HepG2 (cell line): ENCODE results near the gene RRAGA. TPM values are rescaled to one million over a fixed set of nuclear protein-coding genes. Genes with fewer than 3 reads are reported as not detected.

ENCODE experiments used
- CCAR2 ChIP-seq: fragments of 200-400 bp; formaldehyde crosslinking; optimal IDR thresholded peaks from 2 replicates; pipeline ENCODE3; 2018; ENCODE audit warnings: low read depth, mild to moderate bottlenecking, low read length, moderate library complexity
- CEBPB ChIP-seq: IDR thresholded peaks from 2 replicates; pipeline ENCODE4 v1.6.1; 2011; ENCODE audit warnings: low read depth, low read length, improper control_type of control experiment, borderline replicate concordance
- FOXJ3 ChIP-seq: sonication (generic); formaldehyde crosslinking; IDR thresholded peaks from 2 replicates; pipeline ENCODE4 v1.4.0; 2020; ENCODE audit warnings: missing genetic modification reagents, mild to moderate bottlenecking, borderline replicate concordance
- FOXP1 ChIP-seq, 2 experiments: fragments of 450-650 bp in 1 of 2; IDR thresholded peaks; 2 replicates each; pipeline ENCODE4 v1.6.1; 2017 to 2018; ENCODE audit warnings: antibody characterized with exemption in 1 of 2
- IRX3 ChIP-seq: sonication (generic); formaldehyde crosslinking; IDR thresholded peaks from 2 replicates; pipeline ENCODE4 v1.8.1; 2023; ENCODE audit warnings: mild to moderate bottlenecking, low read depth, missing genetic modification reagents, borderline replicate concordance
- PLRG1 ChIP-seq: fragments of 450-650 bp; conservative IDR thresholded peaks from 2 replicates; pipeline ENCODE4 v1.6.1; 2016
- TEAD2 ChIP-seq: sonication (generic); formaldehyde crosslinking; IDR thresholded peaks from 2 replicates; pipeline ENCODE4 v1.9.0; 2021; ENCODE audit warnings: missing genetic modification reagents
- TMF1 ChIP-seq: sonication (generic); formaldehyde crosslinking; IDR thresholded peaks from 2 replicates; pipeline ENCODE4 v1.8.1; 2022; ENCODE audit warnings: low read depth, missing genetic modification reagents
- U2AF1 ChIP-seq: fragments of 200-400 bp; formaldehyde crosslinking; optimal IDR thresholded peaks from 2 replicates; pipeline ENCODE3; 2017; ENCODE audit warnings: mild to moderate bottlenecking, low read depth, low read length
- ZNF326 ChIP-seq: sonication (generic); formaldehyde crosslinking; IDR thresholded peaks from 2 replicates; pipeline ENCODE4 v1.4.0; 2020; ENCODE audit warnings: missing genetic modification reagents, borderline replicate concordance
- ZNF605 ChIP-seq: sonication (generic); formaldehyde crosslinking; IDR thresholded peaks from 2 replicates; pipeline ENCODE4 v1.8.0; 2022; ENCODE audit warnings: mild to moderate bottlenecking, missing genetic modification reagents
- ZNF660 ChIP-seq: sonication (generic); formaldehyde crosslinking; IDR thresholded peaks from 2 replicates; pipeline ENCODE4 v1.5.1; 2020; ENCODE audit warnings: mild to moderate bottlenecking, low read depth, missing genetic modification reagents, borderline replicate concordance
- ZNF768 ChIP-seq: sonication (generic); formaldehyde crosslinking; IDR thresholded peaks from 2 replicates; pipeline ENCODE4 v1.4.0; 2020; ENCODE audit warnings: missing genetic modification reagents
- polyA plus RNA-seq, 8 experiments: library from polyadenylated mRNA; depleted of rRNA in 3 of 8; stranded (reverse) in 7 of 8; unstranded in 1 of 8; fragments of >200 nt; fragmentation: Illumina TruSeq in 4 of 8; extraction: Trizol in 4 of 8; gene quantifications; 2 replicates each; pipeline versions ENCODE4 v1.2.1 to v1.2.3, GENCODE V29; 2011 to 2016; ENCODE audit warnings: low read depth in 4 of 8, missing spikeins in 1 of 8, mixed read lengths in 1 of 8; ENCODE audit not compliant: insufficient read depth in 1 of 8
- total RNA-seq, 5 experiments: library from RNA; depleted of rRNA; stranded (reverse); fragments of >200 nt; fragmentation: Illumina TruSeq; extraction: Trizol; gene quantifications; 2 replicates each; pipeline ENCODE4 v1.2.3, GENCODE V29; 2016; ENCODE audit warnings: low read depth in 1 of 5
- TF ChIP-seq, protein P1 (sequence below): sonication (generic); formaldehyde crosslinking; IDR thresholded peaks from one replicate; pipeline ENCODE4 v1.5.1; 2020; ENCODE audit warnings: mild to moderate bottlenecking, missing genetic modification reagents; ENCODE audit errors: not compliant biosample characterization
- TF ChIP-seq, protein P2 (sequence below): sonication (generic); formaldehyde crosslinking; IDR thresholded peaks from 2 replicates; pipeline ENCODE4 v1.5.1; 2020; ENCODE audit warnings: mild to moderate bottlenecking, missing genetic modification reagents, borderline replicate concordance

Gene RRAGA
- total and polyA plus RNA-seq, 2 of the 13 experiments (the other 11 are each of a cell fraction or from before 2014, with no cell fraction given), result 37.5 to 118 TPM

DNA sequence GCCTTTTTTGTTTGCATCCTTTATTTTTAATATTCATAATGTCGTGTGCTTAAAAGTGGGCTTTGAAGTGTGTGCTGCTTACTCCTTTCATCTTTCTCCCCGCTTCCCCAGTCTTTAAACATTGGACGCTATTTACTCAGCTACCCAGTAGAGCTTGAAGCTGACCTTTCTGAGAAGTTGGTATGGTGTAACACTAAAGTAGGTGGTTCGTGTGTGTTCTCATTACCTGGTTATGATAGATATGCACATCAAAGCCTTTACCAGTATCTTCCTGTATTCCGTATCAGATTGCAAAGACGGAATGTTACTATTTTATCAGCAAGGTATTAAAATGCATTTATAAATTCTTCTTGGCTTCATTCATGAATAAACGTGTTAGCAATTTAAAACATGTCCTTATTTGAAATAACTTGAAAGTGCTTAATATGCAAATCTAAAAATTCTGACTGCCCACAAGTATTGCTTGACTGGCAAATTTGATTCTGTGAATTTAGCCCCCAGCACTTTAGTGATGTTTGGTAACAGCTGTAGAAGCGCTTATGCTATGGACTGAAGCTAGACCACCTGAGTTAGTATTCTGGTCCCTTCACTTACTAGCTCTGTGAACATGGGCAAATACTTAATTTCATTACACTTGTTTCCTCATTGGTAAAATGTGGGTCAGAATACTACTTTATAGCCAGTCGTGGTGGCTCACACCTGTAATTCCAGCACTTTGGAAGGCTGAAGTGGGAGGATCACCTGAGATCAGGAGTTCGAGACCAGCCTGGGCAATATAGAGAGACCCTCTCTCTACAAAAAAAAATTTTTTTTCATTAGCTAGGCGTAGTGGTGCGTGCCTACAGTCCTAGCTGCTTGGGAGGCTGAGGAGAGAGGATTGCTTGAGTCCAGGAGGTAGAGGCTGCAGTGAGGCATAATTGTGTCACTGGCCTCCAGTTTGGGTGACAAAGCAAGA is 1.7 kb downstream of the RRAGA start (continued):
- TF ChIP-seq, protein P1, sequence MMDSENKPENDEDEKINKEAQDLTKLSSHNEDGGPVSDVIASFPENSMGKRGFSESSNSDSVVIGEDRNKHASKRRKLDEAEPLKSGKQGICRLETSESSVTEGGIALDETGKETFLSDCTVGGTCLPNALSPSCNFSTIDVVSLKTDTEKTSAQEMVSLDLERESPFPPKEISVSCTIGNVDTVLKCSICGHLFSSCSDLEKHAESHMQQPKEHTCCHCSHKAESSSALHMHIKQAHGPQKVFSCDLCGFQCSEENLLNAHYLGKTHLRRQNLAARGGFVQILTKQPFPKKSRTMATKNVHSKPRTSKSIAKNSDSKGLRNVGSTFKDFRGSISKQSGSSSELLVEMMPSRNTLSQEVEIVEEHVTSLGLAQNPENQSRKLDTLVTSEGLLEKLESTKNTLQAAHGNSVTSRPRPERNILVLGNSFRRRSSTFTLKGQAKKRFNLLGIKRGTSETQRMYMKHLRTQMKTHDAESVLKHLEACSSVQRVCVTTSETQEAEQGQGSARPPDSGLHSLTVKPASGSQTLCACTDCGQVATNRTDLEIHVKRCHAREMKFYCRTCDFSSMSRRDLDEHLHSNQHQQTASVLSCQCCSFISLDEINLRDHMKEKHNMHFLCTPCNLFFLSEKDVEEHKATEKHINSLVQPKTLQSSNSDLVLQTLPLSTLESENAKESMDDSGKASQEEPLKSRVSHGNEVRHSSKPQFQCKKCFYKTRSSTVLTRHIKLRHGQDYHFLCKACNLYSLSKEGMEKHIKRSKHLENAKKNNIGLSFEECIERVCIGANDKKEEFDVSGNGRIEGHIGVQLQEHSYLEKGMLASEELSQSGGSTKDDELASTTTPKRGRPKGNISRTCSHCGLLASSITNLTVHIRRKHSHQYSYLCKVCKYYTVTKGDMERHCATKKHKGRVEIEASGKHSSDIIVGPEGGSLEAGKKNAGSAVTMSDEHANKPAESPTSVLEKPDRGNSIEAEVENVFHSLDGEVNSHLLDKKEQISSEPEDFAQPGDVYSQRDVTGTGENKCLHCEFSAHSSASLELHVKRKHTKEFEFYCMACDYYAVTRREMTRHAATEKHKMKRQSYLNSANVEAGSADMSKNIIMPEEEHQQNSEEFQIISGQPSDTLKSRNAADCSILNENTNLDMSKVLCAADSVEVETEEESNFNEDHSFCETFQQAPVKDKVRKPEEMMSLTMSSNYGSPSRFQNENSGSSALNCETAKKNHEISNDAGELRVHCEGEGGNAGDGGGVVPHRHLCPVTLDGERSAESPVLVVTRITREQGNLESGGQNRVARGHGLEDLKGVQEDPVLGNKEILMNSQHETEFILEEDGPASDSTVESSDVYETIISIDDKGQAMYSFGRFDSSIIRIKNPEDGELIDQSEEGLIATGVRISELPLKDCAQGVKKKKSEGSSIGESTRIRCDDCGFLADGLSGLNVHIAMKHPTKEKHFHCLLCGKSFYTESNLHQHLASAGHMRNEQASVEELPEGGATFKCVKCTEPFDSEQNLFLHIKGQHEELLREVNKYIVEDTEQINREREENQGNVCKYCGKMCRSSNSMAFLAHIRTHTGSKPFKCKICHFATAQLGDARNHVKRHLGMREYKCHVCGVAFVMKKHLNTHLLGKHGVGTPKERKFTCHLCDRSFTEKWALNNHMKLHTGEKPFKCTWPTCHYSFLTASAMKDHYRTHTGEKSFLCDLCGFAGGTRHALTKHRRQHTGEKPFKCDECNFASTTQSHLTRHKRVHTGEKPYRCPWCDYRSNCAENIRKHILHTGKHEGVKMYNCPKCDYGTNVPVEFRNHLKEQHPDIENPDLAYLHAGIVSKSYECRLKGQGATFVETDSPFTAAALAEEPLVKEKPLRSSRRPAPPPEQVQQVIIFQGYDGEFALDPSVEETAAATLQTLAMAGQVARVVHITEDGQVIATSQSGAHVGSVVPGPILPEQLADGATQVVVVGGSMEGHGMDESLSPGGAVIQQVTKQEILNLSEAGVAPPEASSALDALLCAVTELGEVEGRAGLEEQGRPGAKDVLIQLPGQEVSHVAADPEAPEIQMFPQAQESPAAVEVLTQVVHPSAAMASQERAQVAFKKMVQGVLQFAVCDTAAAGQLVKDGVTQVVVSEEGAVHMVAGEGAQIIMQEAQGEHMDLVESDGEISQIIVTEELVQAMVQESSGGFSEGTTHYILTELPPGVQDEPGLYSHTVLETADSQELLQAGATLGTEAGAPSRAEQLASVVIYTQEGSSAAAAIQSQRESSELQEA (CRISPR knock-in tag), result no peak
- no peak for TF ChIP-seq FOXJ3 (CRISPR knock-in tag)
- no peak for TF ChIP-seq CCAR2
- TF ChIP-seq ZNF605 (CRISPR knock-in tag), result no peak
- TF ChIP-seq PLRG1, result no peak
- no peak for TF ChIP-seq IRX3 (CRISPR knock-in tag)
- TF ChIP-seq U2AF1, result no peak
- no peak for TF ChIP-seq CEBPB
- TF ChIP-seq, protein P2, sequence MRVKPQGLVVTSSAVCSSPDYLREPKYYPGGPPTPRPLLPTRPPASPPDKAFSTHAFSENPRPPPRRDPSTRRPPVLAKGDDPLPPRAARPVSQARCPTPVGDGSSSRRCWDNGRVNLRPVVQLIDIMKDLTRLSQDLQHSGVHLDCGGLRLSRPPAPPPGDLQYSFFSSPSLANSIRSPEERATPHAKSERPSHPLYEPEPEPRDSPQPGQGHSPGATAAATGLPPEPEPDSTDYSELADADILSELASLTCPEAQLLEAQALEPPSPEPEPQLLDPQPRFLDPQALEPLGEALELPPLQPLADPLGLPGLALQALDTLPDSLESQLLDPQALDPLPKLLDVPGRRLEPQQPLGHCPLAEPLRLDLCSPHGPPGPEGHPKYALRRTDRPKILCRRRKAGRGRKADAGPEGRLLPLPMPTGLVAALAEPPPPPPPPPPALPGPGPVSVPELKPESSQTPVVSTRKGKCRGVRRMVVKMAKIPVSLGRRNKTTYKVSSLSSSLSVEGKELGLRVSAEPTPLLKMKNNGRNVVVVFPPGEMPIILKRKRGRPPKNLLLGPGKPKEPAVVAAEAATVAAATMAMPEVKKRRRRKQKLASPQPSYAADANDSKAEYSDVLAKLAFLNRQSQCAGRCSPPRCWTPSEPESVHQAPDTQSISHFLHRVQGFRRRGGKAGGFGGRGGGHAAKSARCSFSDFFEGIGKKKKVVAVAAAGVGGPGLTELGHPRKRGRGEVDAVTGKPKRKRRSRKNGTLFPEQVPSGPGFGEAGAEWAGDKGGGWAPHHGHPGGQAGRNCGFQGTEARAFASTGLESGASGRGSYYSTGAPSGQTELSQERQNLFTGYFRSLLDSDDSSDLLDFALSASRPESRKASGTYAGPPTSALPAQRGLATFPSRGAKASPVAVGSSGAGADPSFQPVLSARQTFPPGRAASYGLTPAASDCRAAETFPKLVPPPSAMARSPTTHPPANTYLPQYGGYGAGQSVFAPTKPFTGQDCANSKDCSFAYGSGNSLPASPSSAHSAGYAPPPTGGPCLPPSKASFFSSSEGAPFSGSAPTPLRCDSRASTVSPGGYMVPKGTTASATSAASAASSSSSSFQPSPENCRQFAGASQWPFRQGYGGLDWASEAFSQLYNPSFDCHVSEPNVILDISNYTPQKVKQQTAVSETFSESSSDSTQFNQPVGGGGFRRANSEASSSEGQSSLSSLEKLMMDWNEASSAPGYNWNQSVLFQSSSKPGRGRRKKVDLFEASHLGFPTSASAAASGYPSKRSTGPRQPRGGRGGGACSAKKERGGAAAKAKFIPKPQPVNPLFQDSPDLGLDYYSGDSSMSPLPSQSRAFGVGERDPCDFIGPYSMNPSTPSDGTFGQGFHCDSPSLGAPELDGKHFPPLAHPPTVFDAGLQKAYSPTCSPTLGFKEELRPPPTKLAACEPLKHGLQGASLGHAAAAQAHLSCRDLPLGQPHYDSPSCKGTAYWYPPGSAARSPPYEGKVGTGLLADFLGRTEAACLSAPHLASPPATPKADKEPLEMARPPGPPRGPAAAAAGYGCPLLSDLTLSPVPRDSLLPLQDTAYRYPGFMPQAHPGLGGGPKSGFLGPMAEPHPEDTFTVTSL (CRISPR knock-in tag), result no peak
- no peak for TF ChIP-seq ZNF660 (CRISPR knock-in tag)
- no peak for TF ChIP-seq TEAD2 (CRISPR knock-in tag)
- no peak for TF ChIP-seq ZNF326 (CRISPR knock-in tag)
- TF ChIP-seq FOXP1 (IDR thresholded peaks at IDR 0.05), result no peak
- peak; percentile 44; the same call in 1 of the 2 replicates for TF ChIP-seq FOXP1 (CRISPR knock-in tag; IDR thresholded peaks at IDR 0.05)
- no peak for TF ChIP-seq TMF1 (CRISPR knock-in tag)
- no peak for TF ChIP-seq ZNF768 (CRISPR knock-in tag)
